ENCODE data around the gene DNM3. TPM values are rescaled to one million over a fixed set of nuclear protein-coding genes. Genes with fewer than 3 reads are reported as not detected.

DNM3 gene
- total and polyA plus RNA-seq, 9 donors = 3.1 to 6.5 (median 4.4) TPM

GRCh38 chr1:172245788-172246187 lies 404.5 kb downstream of the DNM3 start:
- Histone ChIP-seq H3K27me3 (no peaks in the 10 kb centered on the region), H3K4me1 (ENCODE audit: insufficient read depth) (no peaks in the 10 kb centered on the region), H3K36me3 (no peaks in the 10 kb centered on the region), H3K27ac (no peak overlapping the region), H3K9me3 (no peaks in the 10 kb centered on the region), H3K4me3 (no peak overlapping the region)
- DNase-seq = no peak
- TF ChIP-seq POLR2A (IDR thresholded peaks at IDR 0.05) = no peak
- no peak for TF ChIP-seq CTCF (IDR thresholded peaks at IDR 0.05)
- no peak for TF ChIP-seq EP300 (IDR thresholded peaks at IDR 0.05)
- 62 to 88% (median 80%) methylated on average over 3 of the region's 3 CpGs for WGBS, 3 donors
- intact Hi-C loops (cut with DNase I) = no loop called here

GRCh38 chr1:172246521-172247390 lies 405.5 kb downstream of the DNM3 start:
- H3K4me3 ChIP-seq = no peak overlapping the region
- intact Hi-C loops (cut with DNase I) = no loop called here
- no peaks in the 10 kb centered on the region for H3K27me3 ChIP-seq
- no peak overlapping the region for H3K27ac ChIP-seq
- no peaks in the 10 kb centered on the region for H3K4me1 ChIP-seq (ENCODE audit: insufficient read depth)
- H3K9me3 ChIP-seq = no peaks in the 10 kb centered on the region
- DNase-seq = no peak
- no peaks in the 10 kb centered on the region for H3K36me3 ChIP-seq
- WGBS, 3 donors = 92 to 93% (median 92%) methylated on average over 8 of the region's 8 CpGs
- TF ChIP-seq POLR2A (IDR thresholded peaks at IDR 0.05) (no peak), EP300 (IDR thresholded peaks at IDR 0.05) (no peak), CTCF (IDR thresholded peaks at IDR 0.05) (no peak)

GRCh38 chr1:172251486-172251885 lies 410.2 kb downstream of the DNM3 start:
- Histone ChIP-seq H3K9me3 (no peaks in the 10 kb centered on the region), H3K4me3 (no peak overlapping the region), H3K36me3 (no peaks in the 10 kb centered on the region), H3K27ac (no peak overlapping the region), H3K4me1 (ENCODE audit: insufficient read depth) (no peaks in the 10 kb centered on the region), H3K27me3 (no peaks in the 10 kb centered on the region)
- intact Hi-C loops (cut with DNase I) = no loop called here
- 35 to 67% (median 58%) methylated on average over 1 of the region's 1 CpG for WGBS, 3 donors
- no peak for DNase-seq
- no peak for TF ChIP-seq CTCF (IDR thresholded peaks at IDR 0.05)
- no peak for TF ChIP-seq EP300 (IDR thresholded peaks at IDR 0.05)
- TF ChIP-seq POLR2A (IDR thresholded peaks at IDR 0.05) = no peak

GRCh38 chr1:172252321-172252720 lies 411.0 kb downstream of the DNM3 start:
- intact Hi-C loops (cut with DNase I) = no loop called here
- no peak overlapping the region for H3K27ac ChIP-seq
- no peaks in the 10 kb centered on the region for H3K27me3 ChIP-seq
- H3K4me1 ChIP-seq (ENCODE audit: insufficient read depth) = no peaks in the 10 kb centered on the region
- no peaks in the 10 kb centered on the region for H3K9me3 ChIP-seq
- no peak overlapping the region for H3K4me3 ChIP-seq
- 68 to 96% (median 82%) methylated on average over 4 of the region's 4 CpGs for WGBS, 3 donors
- TF ChIP-seq EP300 (IDR thresholded peaks at IDR 0.05) (no peak), CTCF (IDR thresholded peaks at IDR 0.05) (no peak)
- no peaks in the 10 kb centered on the region for H3K36me3 ChIP-seq
- DNase-seq = no peak
